WTC11 (cell line): ENCODE results near the gene ECE1. TPM values are rescaled to one million over a fixed set of nuclear protein-coding genes. Genes with fewer than 3 reads are reported as not detected.

Experiments used
- ATAC-seq: fragments of 200-7000 bp; cut with Tn5 transposase; 2 replicates; pipeline ENCODE4 v1.10.0; 2021; ENCODE audit warnings: mild to moderate bottlenecking, moderate library complexity
- CTCF ChIA-PET: fragments of 300-600 bp; sonication (Branson Sonifier 250); formaldehyde crosslinking; loops from one replicate; lab custom pipeline; 2021; ENCODE audit warnings: antibody characterized with exemption; lab: Charles Lee
- POLR2A ChIA-PET: fragments of 350-600 bp; sonication (Branson Sonifier 250); formaldehyde crosslinking; loops from one replicate; lab custom pipeline; 2021; ENCODE audit warnings: antibody characterized with exemption; lab: Charles Lee
- DNase-seq: peaks from one replicate; pipeline ENCODE4 v3.0.0; 2021; ENCODE audit warnings: low spot score
- H3K27ac Mint-ChIP-seq: 2 replicates; pipeline ENCODE4 v1.8.0; 2021; ENCODE audit warnings: mixed read lengths
- H3K27me3 Mint-ChIP-seq: 2 replicates; pipeline ENCODE4 v1.8.0; 2021; ENCODE audit warnings: low read depth, mild to moderate bottlenecking, moderate library complexity, mixed read lengths
- H3K36me3 Mint-ChIP-seq: 2 replicates; pipeline ENCODE4 v1.8.0; 2021; ENCODE audit warnings: mixed read lengths
- H3K4me1 Mint-ChIP-seq: 2 replicates; pipeline ENCODE4 v1.8.0; 2022; ENCODE audit warnings: mixed read lengths
- H3K4me3 Mint-ChIP-seq: 2 replicates; pipeline ENCODE4 v1.8.0; 2021; ENCODE audit warnings: mild to moderate bottlenecking, moderate library complexity, mixed read lengths
- H3K9me3 Mint-ChIP-seq: 2 replicates; pipeline ENCODE4 v1.8.0; 2021; ENCODE audit warnings: mixed read lengths
- ATF2 ChIP-seq: sonication (generic); formaldehyde crosslinking; IDR thresholded peaks from 2 replicates; pipeline ENCODE4 v1.8.1; 2022; ENCODE audit warnings: low read depth, missing genetic modification reagents, borderline replicate concordance
- E2F1 ChIP-seq: sonication (generic); formaldehyde crosslinking; IDR thresholded peaks from 2 replicates; pipeline ENCODE4 v1.8.0; 2022; ENCODE audit warnings: mild to moderate bottlenecking, missing genetic modification reagents
- PRDM15 ChIP-seq: sonication (generic); formaldehyde crosslinking; IDR thresholded peaks from 2 replicates; pipeline ENCODE4 v1.8.0; 2022; ENCODE audit warnings: missing genetic modification reagents
- ZNF532 ChIP-seq: fragments of 250-450 bp; sonication (Bioruptor Pico); IDR thresholded peaks from 2 replicates; pipeline ENCODE4 v1.9.0; 2021; ENCODE audit warnings: mild to moderate bottlenecking, borderline replicate concordance
- total RNA-seq: library from RNA; stranded (reverse); gene quantifications from 3 replicates; pipeline ENCODE4 v1.2.3, GENCODE V29; 2021
- TF ChIP-seq, protein P1 (sequence below): fragments of 250-450 bp; sonication (Bioruptor Pico); IDR thresholded peaks from 2 replicates; pipeline ENCODE4 v1.9.0; 2021; ENCODE audit warnings: mild to moderate bottlenecking
- TF ChIP-seq, protein P2 (sequence below): sonication (generic); formaldehyde crosslinking; conservative IDR thresholded peaks from 2 replicates; pipeline ENCODE4 v1.8.1; 2023; ENCODE audit warnings: mild to moderate bottlenecking, low read depth, missing genetic modification reagents, moderate library complexity

Gene ECE1
- total RNA-seq, 1 experiment from 2014 or later = 45.0 TPM

GRCh38 chr1:21294266-21294989 lies 4.2 kb upstream of the ECE1 start (continued):
- TF ChIP-seq ZNF532 (CRISPR knock-in tag) = no peak

- CTCF ChIA-PET = interaction anchor here (0.6 to 13.5 kb wide), 7 partner anchors 23 to 597 kb away, joined by 3 to 125 read pairs (median 5); no protein-coding TSS in a partner anchor
- Mint-ChIP-seq H3K27me3 (no peaks in the 10 kb centered on the region), H3K9me3 (no peaks in the 10 kb centered on the region), H3K36me3 (no peaks in the 10 kb centered on the region), H3K4me1 (peaks cover 37% of the 10 kb centered on the region), H3K4me3 (no peak overlapping the region), H3K27ac (peak overlapping the region; percentile 46; the same call in 1 of the 2 replicates)
- ATAC-seq (0 out of 2 replicates have a peak, but pooled peaks have one; percentile 6), DNase-seq (no peak)
- POLR2A ChIA-PET = no interaction called here
- TF ChIP-seq, protein P1, sequence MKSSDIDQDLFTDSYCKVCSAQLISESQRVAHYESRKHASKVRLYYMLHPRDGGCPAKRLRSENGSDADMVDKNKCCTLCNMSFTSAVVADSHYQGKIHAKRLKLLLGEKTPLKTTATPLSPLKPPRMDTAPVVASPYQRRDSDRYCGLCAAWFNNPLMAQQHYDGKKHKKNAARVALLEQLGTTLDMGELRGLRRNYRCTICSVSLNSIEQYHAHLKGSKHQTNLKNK (CRISPR knock-in tag) = no peak
These were observed 3.4 kb upstream of the ECE1 start for GRCh38 chr1:21293537-21294265.

GRCh38 chr1:21292984-21293536 lies 2.8 kb upstream of the ECE1 start:
- no peaks in the 10 kb centered on the region for H3K9me3 Mint-ChIP-seq
- no peaks in the 10 kb centered on the region for H3K36me3 Mint-ChIP-seq
- TF ChIP-seq, protein P2, sequence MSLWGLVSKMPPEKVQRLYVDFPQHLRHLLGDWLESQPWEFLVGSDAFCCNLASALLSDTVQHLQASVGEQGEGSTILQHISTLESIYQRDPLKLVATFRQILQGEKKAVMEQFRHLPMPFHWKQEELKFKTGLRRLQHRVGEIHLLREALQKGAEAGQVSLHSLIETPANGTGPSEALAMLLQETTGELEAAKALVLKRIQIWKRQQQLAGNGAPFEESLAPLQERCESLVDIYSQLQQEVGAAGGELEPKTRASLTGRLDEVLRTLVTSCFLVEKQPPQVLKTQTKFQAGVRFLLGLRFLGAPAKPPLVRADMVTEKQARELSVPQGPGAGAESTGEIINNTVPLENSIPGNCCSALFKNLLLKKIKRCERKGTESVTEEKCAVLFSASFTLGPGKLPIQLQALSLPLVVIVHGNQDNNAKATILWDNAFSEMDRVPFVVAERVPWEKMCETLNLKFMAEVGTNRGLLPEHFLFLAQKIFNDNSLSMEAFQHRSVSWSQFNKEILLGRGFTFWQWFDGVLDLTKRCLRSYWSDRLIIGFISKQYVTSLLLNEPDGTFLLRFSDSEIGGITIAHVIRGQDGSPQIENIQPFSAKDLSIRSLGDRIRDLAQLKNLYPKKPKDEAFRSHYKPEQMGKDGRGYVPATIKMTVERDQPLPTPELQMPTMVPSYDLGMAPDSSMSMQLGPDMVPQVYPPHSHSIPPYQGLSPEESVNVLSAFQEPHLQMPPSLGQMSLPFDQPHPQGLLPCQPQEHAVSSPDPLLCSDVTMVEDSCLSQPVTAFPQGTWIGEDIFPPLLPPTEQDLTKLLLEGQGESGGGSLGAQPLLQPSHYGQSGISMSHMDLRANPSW = no peak
- TF ChIP-seq E2F1 (CRISPR knock-in tag) (no peak), PRDM15 (no peak), ATF2 (CRISPR knock-in tag) (no peak)
- H3K27me3 Mint-ChIP-seq = no peaks in the 10 kb centered on the region
- peak overlapping the region; percentile 81 for H3K27ac Mint-ChIP-seq
- peaks cover 37% of the 10 kb centered on the region for H3K4me1 Mint-ChIP-seq
- CTCF ChIA-PET = interaction anchor here (0.5 to 13.5 kb wide), 9 partner anchors 16 to 78 kb away, joined by 3 to 125 read pairs (median 5); no protein-coding TSS in a partner anchor
- no peak for ATAC-seq
- no peak overlapping the region for H3K4me3 Mint-ChIP-seq
- POLR2A ChIA-PET = no interaction called here
- no peak for DNase-seq
